ENCODE results near the gene IL31.
A peak's percentile ranks its signal among the peaks of the same experiment; 100 is the strongest.

The IL31 gene

GRCh38 chr12:122127839-122128238 is 46.2 kb downstream of the IL31 start:
- no peak for DNase-seq (ENCODE audit: low spot score)

GRCh38 chr12:122126713-122127597 is 47.1 kb downstream of the IL31 start:
- no peak for DNase-seq (ENCODE audit: low spot score)

GRCh38 chr12:122126342-122126635 is 47.7 kb downstream of the IL31 start:
- no peak for DNase-seq (ENCODE audit: low spot score)

- no peak for DNase-seq (ENCODE audit: low spot score)
These were observed 48.3 kb downstream of the IL31 start for GRCh38 chr12:122125452-122126341.

- DNase-seq (ENCODE audit: low spot score): no peak
These were observed 49.7 kb downstream of the IL31 start for GRCh38 chr12:122124370-122124769.

- DNase-seq (ENCODE audit: low spot score): no peak
These were observed 50.3 kb downstream of the IL31 start for GRCh38 chr12:122123761-122124145.

- peak; percentile 72 for DNase-seq (ENCODE audit: low spot score)
These were observed 50.8 kb downstream of the IL31 start for GRCh38 chr12:122123051-122123760.

Measured in CD4-positive, alpha-beta T cell treated with Interleukin-15 for 4 hours (primary cell).